HG03060 (cell line): Measurements from ENCODE around the gene ADGRB3.

Experiments
- ATAC-seq: cut with Tn5 transposase; IDR thresholded peaks from one replicate; pipeline ENCODE4 v1.9.1; 2021; ENCODE audit warnings: low read depth, moderate number of reproducible peaks; ENCODE audit not compliant: unreplicated experiment

ADGRB3 gene

GRCh38 chr6:69007781-69008180 is 372.7 kb downstream of the ADGRB3 start:
- no peak for ATAC-seq

GRCh38 chr6:69012211-69012610 is 377.1 kb downstream of the ADGRB3 start:
- no peak for ATAC-seq

- no peak for ATAC-seq
Measured at GRCh38 chr6:69012876-69013275, 377.8 kb downstream of the ADGRB3 start.

- ATAC-seq, result no peak
Measured at GRCh38 chr6:69018906-69019305, 383.8 kb downstream of the ADGRB3 start.

GRCh38 chr6:69019832-69020231 is 384.8 kb downstream of the ADGRB3 start:
- ATAC-seq, result no peak

GRCh38 chr6:69022993-69023392 is 387.9 kb downstream of the ADGRB3 start:
- ATAC-seq, result no peak

GRCh38 chr6:69026243-69026642 is 391.2 kb downstream of the ADGRB3 start:
- ATAC-seq, result no peak

GRCh38 chr6:69026715-69027114 is 391.6 kb downstream of the ADGRB3 start:
- ATAC-seq, result no peak

- ATAC-seq, result no peak
Measured at GRCh38 chr6:69027861-69028260, 392.8 kb downstream of the ADGRB3 start.

- ATAC-seq, result no peak
Measured at GRCh38 chr6:69038841-69039240, 403.8 kb downstream of the ADGRB3 start.

- ATAC-seq, result no peak
Measured at GRCh38 chr6:69042297-69042696, 407.2 kb downstream of the ADGRB3 start.

GRCh38 chr6:69044534-69044933 is 409.5 kb downstream of the ADGRB3 start:
- ATAC-seq, result no peak

GRCh38 chr6:69059413-69059812 is 424.3 kb downstream of the ADGRB3 start:
- ATAC-seq, result no peak

GRCh38 chr6:69061066-69061465 is 426.0 kb downstream of the ADGRB3 start:
- no peak for ATAC-seq

GRCh38 chr6:69063401-69063800 is 428.3 kb downstream of the ADGRB3 start:
- ATAC-seq, result no peak

GRCh38 chr6:69064226-69064625 is 429.1 kb downstream of the ADGRB3 start:
- no peak for ATAC-seq

- ATAC-seq, result no peak
Measured at GRCh38 chr6:69069881-69070280, 434.8 kb downstream of the ADGRB3 start.

- no peak for ATAC-seq
Measured at GRCh38 chr6:69072796-69073195, 437.7 kb downstream of the ADGRB3 start.

GRCh38 chr6:69084746-69085335 is 449.8 kb downstream of the ADGRB3 start:
- ATAC-seq, result no peak

- no peak for ATAC-seq
Measured at GRCh38 chr6:69086689-69087088, 451.6 kb downstream of the ADGRB3 start.

GRCh38 chr6:69089539-69089938 is 454.5 kb downstream of the ADGRB3 start:
- ATAC-seq, result no peak

GRCh38 chr6:69090132-69090531 is 455.1 kb downstream of the ADGRB3 start:
- ATAC-seq, result no peak

- no peak for ATAC-seq
Measured at GRCh38 chr6:69096681-69097080, 461.6 kb downstream of the ADGRB3 start.
